Endometrial microvascular endothelial cells (primary cell): ENCODE results near the gene SRPX2. TPM values are rescaled to one million over a fixed set of nuclear protein-coding genes. Genes with fewer than 3 reads are reported as not detected.

Experiments
- in situ Hi-C: cut with HindIII; loops from 2 replicates; pipeline ENCODE4 v1.10.0; 2017; ENCODE audit warnings: low sequenced_read_pairs, low pct_unique_long_range_greater_than_20kb; ENCODE audit errors: inconsistent ontology term
- total RNA-seq: library from RNA; depleted of rRNA; stranded (reverse); fragments of >200 nt; gene quantifications from one replicate; pipeline ENCODE4 v1.2.3, GENCODE V29; 2015; ENCODE audit errors: inconsistent ontology term

The SRPX2 gene
- total RNA-seq, 1 donor from 2014 or later = 67.8 TPM

DNA sequence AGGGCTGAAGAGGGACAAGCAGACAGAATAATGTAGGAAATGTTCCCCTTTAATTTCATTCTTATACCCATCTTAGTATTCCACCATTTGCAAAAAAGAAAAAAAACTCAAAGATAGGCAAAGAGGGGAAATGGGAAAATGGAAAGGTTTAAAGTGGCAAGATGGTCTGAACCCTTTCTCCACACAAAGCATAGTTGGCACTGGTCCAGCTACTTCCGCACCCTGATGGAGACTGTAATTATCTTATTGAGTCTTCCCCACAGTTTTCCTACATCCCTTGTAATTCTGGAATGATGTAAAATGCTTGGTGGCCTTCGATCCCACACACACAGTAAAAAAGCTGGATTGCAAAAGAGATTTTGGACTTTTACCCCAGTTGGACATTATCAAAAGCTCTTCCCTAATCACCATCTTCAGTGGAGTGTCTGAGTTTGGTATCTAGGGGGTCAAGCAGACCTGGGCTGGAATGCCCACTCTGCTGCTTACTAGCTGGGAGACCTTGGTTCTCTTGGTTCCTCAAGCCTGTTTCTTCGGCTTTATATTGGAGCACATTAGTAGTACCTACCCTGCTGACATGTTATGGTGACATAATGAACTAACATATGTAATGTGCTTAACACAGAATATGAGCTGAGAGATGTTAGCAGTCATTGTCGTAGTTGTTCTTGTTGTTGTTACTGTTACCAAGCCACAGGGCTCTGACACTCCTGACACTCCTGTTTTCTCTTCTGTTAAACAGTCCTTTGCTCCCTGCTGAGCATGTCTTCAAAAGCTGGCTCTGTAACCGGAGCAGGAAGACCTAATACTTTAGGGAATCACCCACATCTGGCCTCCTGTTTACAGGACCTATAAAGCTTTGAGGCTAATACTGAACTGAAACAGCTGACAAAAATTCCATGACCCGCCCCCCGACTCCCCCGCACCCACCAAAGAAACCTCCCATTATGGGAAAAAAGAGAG, 4.7 kb downstream of the SRPX2 start:
- in situ Hi-C loops = no loop called here

DNA sequence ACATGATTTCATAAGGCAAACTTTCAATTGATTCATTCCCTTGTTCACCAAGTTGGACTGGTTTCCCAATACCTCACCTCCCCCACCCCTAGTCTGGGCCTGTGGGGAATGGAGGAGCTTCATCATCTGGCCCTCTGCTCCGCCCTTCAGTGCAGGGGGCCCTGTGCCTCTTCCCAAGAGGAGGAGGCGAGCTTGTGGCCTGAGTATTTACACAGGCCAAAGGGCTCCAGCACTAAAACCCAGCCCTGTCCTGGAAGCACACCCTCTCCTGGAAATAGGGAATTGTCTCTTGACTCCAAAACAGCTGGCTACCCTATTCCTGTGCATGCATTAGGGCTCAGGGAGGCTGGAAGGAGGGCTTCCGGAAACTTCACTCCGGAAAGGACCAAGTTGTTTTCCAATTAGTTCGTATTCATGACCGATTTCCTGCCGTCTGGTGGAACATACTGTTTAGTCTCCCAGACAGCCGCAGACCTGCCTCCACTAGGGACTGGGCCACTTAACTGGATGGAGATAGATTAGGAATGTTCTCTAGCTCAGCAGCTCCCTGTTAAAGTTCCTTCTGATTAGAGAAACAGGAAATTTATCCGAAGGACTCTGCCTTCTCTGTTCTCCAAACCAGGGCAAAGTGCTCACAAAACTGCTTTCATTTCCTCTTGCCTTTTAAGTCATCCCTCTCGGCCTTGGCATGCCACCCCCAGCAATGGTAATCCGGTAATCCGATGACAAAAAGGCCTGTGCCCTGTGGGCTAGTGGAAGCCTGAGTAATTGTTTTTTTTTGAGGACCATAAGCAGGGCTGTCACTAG, 5.8 kb downstream of the SRPX2 start:
- in situ Hi-C loops = no loop called here

DNA sequence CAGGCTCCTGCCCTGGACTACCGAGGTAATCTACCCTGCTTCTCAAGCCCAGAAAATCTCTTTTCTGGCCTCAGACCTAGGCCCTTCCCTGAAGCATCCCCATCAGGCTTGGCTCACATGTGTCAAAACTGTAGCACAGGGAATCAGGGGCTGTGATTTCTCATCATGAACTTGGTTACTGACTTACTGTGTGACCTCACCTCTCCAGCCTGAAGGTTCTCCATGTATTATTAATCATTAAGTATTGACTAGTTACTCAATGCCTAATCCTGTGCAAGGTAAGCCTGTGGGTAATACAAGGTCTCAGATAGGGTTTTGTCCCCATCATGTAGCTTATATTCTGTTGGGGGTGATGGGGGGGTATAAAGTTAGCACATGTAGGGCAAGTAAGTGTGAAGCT, 6.8 kb downstream of the SRPX2 start:
- in situ Hi-C loops = no loop called here

DNA sequence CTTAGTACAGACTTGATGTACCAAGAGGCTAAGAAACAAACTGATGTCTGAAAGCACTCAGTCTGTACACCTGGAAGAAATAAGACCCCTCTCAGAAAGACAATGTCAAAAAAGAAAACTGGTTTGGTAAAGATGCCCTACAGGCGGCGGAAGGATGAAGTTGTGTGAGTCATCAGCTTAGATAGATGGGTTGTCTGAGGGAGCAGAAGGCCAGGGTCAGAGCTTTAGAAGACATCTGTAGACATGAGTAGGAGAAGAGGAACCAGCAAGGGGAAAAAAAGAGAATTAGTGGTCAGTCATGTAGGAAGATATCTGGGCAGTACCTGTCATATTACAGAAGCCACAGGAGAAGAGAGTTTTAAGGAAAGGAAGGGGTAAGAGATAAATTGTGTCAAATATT, 8.3 kb downstream of the SRPX2 start:
- in situ Hi-C loops = no loop called here

DNA sequence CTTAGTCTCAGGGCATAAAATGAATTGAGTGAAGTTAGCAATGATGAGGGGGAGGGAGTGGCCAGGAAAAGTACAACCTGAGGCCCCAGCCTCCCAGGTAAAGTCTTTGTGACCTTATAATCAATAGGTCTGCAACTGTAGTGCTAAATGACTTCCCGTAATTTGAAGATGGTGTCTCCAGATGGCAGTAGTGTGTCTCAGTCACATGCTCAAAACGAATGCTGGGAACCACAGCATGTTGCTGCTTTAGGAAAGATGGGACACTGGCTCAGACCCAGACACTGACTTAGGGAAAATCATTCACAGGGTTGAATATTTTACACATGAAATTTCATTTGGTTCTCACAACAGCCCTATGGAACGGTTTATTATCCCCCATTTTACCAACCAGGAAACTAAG, 10.3 kb downstream of the SRPX2 start:
- in situ Hi-C loops = no loop called here

DNA sequence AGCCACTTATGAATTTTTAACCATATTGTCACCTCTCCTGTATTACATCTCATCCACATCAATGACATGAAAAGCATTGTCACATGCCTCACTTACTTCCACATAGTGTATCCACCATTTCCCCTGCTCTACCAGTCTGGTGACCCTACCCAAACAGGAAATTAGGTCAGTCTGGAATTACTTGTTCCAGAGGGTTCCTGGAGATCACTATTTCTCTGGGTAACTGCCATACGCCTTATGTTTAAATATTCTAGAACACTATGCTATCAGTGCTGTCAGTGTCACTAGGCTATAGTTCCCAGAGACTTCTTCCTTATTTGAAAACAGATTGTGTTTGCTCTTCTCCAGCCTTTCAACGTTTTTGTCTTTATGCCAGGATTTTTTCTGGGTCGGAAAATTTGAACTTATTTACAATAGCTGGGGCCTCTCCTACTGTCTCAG, 15.0 kb downstream of the SRPX2 start:
- in situ Hi-C loops = no loop called here

DNA sequence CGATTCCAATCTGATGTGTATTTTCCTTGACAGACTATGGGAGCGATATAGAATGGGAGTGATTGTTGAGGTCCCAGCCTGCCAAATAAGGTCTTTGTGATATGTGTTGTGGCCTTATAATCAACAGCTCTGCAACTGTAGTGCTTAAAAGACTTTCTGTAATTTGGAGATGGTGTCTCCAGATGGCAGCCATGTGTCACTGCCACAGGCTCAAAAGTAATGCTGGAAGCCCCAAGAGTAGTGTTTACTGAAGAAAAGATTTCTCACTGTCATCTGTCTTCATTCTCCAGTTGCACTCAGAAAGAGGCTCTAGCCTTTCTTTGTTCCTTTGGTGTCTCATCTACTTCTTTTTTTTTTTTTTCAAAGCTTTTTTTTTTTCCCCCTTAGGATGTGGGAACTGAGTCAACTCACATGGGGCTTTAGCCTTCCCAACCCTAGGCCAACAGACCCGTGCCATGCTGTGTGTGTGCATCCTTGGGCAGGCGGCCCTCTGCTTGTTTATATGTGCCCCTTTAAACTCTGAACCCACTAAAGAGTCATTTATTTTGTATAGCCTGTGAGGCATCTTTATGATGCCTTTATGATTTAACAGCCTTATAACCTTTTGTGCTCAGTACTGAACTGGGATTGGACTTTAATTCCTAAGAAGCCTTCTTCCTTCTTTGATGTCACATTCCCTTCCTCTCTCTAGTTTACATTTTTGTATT, 15.6 kb downstream of the SRPX2 start:
- in situ Hi-C loops = no loop called here

DNA sequence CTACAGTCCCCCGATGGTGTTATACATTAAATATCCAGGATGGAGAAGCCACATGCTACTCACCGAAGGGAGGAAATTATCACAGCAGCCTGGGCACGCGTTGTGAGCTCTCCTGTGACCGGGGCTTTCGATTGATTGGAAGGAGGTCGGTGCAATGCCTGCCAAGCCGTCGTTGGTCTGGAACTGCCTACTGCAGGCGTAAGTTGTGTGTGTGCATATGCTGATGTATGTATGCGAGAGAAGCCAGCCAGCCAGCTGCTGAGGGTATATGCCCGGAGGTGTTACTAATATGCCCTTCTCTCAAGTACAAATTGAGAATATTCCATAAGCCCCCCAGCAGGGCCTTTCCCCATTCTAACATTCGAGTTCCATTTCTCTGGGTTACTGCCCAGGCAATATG, 18.2 kb downstream of the SRPX2 start:
- in situ Hi-C loops = no loop called here

DNA sequence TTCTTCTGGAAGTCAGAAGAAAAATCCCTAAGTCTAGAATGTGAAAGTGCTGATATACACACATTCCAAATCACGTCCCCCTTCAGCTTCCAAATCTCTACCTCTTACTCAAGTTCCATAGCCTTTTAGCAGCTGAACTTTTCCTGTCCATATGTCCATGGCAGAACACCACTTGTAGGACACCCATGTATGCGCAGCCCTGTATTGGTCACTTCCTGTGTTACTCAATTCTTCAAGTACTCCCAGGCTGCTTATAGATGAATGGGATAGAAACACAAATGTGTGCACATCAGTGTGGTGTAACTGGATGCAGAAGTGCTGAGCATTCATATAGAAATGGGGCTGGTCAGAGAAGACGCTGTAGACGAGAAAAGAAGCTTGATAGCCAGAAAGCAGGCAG, 18.8 kb downstream of the SRPX2 start:
- in situ Hi-C loops = no loop called here

DNA sequence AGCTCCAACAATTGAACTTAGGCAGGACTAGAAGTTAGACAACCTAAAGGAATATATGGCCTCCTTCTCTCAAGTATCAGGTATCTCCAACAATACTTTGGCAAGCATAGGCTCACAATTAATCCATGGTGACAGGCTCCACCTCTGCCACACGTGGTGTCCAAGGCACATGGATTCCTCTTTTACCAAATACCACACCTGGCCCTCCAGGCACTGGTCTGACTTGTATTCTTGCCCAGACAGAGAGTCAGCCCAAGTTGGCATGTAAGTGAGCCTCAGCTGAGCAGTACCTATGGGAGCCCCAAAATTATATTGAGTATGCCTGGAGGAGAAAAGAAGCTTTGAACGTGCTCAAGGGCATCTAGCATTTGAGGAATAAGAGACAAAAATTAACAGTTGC, 19.6 kb downstream of the SRPX2 start:
- in situ Hi-C loops = no loop called here

DNA sequence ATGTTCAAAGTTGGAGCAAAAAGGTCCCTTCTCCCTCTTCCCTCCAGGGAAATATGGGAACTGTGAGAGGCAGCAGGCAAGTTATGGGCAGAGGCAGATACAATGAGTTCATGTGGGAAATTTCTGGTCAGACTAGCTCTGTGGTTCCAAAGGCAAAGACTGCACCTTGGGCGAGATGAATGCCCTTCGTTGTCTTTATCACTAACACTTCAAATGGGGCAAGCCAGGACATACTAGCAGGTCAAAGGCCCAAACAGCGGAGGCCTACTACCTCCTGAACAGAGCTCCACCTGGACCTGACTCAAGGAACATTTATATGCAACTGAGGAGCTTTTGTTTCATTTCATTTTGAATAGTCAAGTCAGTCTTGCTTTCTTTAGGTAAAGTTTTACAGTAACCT, 29.0 kb downstream of the SRPX2 start:
- in situ Hi-C loops = no loop called here

DNA sequence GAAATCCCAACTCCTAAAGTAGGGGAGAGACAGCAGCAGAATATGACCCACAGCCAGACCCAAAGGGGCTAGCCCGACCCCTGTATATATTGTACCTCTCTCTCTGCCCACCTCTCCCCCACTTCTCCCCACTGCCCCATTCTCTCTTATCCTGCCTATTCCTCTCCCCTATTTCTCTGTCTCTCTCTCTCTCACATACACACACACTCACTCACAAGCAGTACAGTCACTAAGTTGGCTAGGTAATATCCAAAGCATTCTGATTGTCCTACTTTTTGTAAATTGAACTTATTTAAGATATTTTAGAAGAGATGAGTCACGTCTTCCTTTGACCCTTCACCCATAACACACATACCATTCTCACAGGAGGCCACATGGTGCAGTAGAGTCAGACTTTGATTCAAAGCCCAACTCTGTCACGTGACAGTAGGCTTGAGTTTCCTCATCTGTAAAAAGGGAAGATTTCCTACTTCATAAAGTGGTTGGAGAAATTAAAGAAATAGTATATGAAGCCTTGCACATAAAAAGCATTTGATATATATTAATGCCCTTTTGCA, 29.5 kb downstream of the SRPX2 start:
- in situ Hi-C loops = no loop called here

DNA sequence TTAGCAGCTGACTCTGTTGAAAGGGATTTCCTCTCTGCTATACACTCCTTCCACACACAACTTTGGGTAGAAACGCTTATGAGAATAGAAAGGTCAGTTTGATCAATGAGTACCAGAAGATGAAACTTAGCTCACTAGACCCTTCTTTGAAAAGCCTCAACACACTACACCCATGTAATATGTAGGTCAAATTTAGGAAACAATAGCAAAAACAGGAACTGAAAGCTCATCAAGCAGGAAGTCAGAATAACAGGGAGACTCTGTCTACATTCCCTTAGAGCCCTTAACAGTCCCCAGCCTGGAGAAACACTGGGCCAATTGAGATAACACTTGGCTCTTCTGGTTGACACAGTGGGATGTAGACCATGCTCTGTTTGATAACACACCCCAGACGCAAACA, 30.7 kb downstream of the SRPX2 start:
- in situ Hi-C loops = no loop called here

DNA sequence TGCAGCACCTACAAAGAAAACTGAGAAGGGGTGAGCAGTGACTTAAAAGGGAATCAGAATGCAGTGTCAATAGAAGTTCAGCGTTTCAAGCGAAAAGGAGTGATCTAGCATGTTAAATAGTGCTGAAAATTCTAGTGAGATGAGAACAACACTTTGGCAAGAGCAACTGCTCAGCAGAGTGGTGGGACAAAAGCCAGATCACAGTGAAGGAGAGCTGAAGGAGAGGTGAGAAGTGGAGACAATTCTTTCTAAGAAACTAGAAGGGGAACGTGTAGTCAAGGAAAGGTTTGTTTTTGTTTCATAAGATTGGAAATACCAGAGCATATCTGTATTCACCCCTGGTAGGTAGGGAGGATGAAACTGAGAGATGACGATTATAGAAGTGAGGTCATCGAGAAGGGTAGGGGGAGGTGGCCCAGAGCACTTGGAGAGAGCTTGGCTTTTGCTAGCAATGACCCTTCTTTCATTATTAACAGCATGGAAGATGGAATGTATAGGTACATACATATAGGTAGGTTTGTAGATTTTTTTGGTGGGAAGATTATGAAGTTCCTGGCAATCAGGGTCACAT, 33.7 kb downstream of the SRPX2 start:
- in situ Hi-C loops = no loop called here

DNA sequence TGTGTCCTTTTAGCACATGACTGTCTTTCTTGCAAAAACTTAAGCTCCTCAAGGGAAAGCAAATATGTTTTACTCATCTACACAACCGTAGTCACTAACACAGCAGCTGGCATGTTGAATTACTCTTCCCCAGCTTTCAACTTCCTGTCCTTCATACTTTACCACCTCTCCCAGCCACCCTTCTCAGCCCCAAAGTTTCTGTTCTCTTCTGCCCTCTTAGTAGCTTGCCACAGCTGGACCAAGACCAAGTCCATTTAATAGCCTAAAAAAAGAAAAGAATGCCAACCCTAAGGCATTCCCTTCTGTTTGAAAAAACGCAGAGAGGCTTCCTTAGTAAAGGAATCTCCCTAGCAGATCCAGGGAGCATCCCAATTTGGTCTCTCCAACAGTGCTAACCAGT, 36.8 kb downstream of the SRPX2 start:
- in situ Hi-C loops = no loop called here

DNA sequence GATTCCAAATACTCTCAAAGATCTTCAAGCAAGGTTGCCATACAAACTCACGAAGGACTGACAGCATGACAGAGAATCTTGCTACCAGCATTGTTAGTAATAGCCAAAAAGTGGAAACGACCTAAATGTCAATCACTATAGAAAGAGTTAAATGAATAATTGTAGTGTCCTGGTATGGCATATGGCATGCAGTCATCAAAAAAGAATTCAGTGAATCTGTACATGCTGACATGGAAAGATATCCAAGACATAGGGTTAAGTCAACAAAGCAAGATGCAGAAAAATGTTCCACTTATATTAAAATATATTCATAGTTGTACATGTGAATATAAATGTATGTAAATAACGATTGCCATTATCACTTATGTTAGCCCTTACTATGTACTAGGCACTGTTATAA, 37.6 kb downstream of the SRPX2 start:
- in situ Hi-C loops = no loop called here

DNA sequence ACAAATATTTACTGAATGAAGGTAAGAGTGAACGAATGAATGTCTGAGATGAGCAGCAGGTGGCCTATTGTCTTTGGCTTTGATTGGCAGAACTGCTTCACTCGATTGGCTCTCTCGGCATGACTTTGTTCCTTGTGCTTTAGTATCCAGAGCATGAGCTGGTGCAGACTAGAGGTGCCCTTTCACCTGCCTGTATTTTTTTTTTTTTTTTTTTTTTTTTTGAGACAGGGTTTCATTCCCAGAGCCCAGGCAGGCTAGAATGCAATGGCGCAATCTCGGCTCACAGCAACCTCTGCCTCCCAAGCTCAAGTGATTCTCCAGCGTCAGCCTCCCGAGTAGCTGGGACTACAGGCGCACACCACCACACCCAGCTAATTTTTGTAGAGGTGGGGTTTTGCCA, 38.9 kb downstream of the SRPX2 start:
- in situ Hi-C loops = no loop called here

DNA sequence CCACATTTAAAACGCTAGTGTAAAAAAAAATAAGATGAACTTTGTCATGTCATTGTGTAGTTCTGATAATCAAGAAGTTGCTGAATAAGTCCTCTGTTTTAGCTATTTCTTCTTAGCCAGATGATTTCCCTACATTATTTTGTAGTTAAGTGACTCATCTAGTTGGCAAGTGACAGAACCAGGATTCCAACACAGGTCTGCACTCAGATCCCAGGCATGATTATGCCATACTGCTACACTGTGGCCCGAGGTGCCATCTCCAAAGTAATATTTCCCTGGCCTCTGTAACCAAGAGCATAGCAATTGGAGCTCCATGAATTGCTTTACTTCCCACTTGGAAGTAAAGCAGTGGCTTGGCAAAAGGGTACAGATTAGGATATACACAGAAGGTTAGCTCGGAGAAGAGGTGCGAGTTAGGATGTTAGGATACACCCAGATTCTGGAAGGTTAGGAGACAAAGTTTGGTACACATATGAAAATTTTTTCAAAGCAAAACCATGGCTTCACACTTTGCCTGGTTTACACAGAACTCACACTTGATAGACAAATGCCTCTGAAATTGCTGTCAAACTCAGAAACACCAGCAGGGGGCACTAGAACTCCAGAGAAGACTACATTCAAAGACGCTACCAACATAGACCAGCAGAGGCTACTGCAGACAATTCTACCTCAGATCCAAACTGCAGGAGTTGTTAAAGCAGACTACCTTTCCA, 41.4 kb downstream of the SRPX2 start:
- in situ Hi-C loops = no loop called here
